GM18505 (cell line): ENCODE results near the gene ATF6B.

Source experiments
- ATAC-seq: cut with Tn5 transposase; IDR thresholded peaks from one replicate; pipeline ENCODE4 v1.9.1; 2021; ENCODE audit not compliant: unreplicated experiment
- POLR2A ChIP-seq: IDR thresholded peaks from 4 replicates; pipeline ENCODE4 v1.6.1; 2011; ENCODE audit warnings: borderline replicate concordance; ENCODE audit not compliant: insufficient read depth, insufficient read length; ENCODE audit errors: extremely low read depth

ATF6B gene

GRCh38 chr6:32084780-32085179, 43.3 kb downstream of the ATF6B start:
- ATAC-seq: no peak
- no peak for TF ChIP-seq POLR2A

GRCh38 chr6:32083812-32084768, 44.0 kb downstream of the ATF6B start:
- no peak for ATAC-seq
- TF ChIP-seq POLR2A: no peak

GRCh38 chr6:32082935-32083334, 45.1 kb downstream of the ATF6B start:
- ATAC-seq: no peak
- TF ChIP-seq POLR2A: no peak

GRCh38 chr6:32082478-32082877, 45.6 kb downstream of the ATF6B start:
- no peak for TF ChIP-seq POLR2A
- ATAC-seq: no peak

- ATAC-seq: no peak
- TF ChIP-seq POLR2A: no peak
Measured at GRCh38 chr6:32081168-32081990, 46.7 kb downstream of the ATF6B start.

- TF ChIP-seq POLR2A: no peak
Measured at GRCh38 chr6:32079566-32080290, 48.3 kb downstream of the ATF6B start.

GRCh38 chr6:32076321-32076809, 51.7 kb downstream of the ATF6B start:
- no peak for ATAC-seq

More at GRCh38 chr6:32079566-32080290, 48.3 kb downstream of the ATF6B start:
- ATAC-seq: no peak

GRCh38 chr6:32075781-32076180, 52.3 kb downstream of the ATF6B start:
- TF ChIP-seq POLR2A: no peak
- no peak for ATAC-seq

More at GRCh38 chr6:32076321-32076809, 51.7 kb downstream of the ATF6B start:
- TF ChIP-seq POLR2A: no peak

- no peak for ATAC-seq
- TF ChIP-seq POLR2A: no peak
Measured at GRCh38 chr6:32074996-32075532, 53.0 kb downstream of the ATF6B start.

GRCh38 chr6:32073613-32074012, 54.4 kb downstream of the ATF6B start:
- ATAC-seq: no peak
- TF ChIP-seq POLR2A: no peak

- no peak for ATAC-seq
- TF ChIP-seq POLR2A: no peak
Measured at GRCh38 chr6:32073101-32073500, 54.9 kb downstream of the ATF6B start.

GRCh38 chr6:32070814-32071543, 57.1 kb downstream of the ATF6B start:
- no peak for TF ChIP-seq POLR2A
- ATAC-seq: no peak
